Measurements from ENCODE around the gene MRPL12.

MRPL12 gene

DNA sequence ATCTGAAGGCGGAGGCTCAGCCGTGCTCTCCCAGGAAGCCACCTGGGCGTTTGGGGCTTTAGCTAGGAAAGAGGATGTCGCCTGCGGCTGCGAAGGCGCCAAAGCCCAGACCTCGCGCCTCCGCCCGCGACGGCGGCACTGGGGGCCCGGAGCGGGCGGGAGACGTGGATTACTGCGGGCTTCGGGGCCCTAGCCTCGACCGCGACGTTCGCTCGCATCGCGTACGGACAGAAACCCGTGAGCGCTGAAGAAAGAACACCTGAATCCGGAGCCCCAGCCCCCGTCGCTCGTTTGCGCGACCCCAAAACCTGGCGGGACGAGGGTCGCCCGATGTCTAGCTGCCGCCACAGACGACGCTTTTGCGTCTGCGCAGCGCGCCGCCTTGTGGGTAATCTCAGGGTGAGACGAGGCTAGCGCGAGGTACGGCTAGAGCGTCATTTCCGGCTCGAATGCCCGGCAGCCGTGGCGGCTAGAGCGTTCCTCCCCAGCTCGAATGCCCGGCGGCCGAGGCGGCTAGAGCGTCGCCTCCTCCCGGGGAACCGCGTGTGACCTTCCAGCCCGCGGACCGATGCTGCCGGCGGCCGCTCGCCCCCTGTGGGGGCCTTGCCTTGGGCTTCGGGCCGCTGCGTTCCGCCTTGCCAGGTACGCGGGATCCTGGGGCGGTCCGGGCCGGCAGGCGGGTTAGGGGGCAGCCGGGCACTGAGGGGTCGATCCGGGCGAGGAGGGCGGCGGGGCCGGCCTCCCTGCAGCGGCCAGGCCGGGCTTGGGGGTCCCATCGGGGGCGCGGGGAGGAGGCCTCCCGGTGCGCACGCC, at the start of gene MRPL12:
Gene MRPL12 (plus strand): TSS at position 434 of the 813 bp plus-strand sequence. CDS start 135 bp downstream, at position 569.
- in situ Hi-C loops (cut with HindIII; ENCODE audit: low sequenced_read_pairs): no loop called here
- TF ChIP-seq, protein P1, sequence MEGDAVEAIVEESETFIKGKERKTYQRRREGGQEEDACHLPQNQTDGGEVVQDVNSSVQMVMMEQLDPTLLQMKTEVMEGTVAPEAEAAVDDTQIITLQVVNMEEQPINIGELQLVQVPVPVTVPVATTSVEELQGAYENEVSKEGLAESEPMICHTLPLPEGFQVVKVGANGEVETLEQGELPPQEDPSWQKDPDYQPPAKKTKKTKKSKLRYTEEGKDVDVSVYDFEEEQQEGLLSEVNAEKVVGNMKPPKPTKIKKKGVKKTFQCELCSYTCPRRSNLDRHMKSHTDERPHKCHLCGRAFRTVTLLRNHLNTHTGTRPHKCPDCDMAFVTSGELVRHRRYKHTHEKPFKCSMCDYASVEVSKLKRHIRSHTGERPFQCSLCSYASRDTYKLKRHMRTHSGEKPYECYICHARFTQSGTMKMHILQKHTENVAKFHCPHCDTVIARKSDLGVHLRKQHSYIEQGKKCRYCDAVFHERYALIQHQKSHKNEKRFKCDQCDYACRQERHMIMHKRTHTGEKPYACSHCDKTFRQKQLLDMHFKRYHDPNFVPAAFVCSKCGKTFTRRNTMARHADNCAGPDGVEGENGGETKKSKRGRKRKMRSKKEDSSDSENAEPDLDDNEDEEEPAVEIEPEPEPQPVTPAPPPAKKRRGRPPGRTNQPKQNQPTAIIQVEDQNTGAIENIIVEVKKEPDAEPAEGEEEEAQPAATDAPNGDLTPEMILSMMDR (IDR thresholded peaks at IDR 0.05; ENCODE audit: low read depth, low read length): peak; percentile 2
- peak within 1 kb of the TSS; percentile 75 for H3K4me3 ChIP-seq (ENCODE audit: low read depth, low read length)
- peak; percentile 91 for DNase-seq (ENCODE audit: low read depth, low spot score)

DNA sequence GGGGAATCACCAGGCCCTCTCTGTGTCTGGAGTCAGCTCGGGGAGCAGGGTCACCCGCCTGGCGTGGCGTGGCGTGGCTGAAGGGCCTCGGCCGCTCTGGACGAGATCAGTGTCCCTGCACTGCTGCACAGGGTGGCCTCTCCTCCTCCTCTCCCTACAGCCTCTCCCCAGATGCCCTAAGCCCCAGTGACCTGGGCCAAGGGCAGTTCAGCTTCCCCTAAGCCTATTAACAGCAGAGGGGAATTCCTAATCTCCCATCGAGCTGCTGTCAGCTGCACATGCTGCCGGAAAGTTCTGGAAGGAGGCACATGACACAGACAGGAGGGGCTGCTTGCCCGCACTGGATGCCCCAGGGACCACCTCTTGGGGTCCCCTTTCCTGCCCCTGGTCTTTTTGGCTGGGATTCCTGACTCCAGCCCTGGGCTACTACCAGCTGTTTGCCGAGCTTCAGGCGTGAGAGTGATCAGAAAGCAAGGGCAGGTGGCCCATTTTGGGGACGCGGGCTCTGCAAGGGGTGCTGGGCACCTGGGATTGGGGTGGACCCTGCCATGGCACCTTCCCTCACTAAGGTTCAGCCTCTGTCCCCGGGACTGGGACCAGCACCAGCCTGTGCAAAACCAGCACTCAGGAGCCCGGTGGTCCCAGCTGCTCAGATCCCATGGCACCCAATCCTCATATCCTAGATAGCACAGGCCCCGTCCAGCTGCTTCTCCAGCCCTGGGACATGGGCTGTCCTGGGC, 47.6 kb upstream of the MRPL12 start:
- no peak overlapping the region for H3K4me3 ChIP-seq (ENCODE audit: low read depth, low read length)
- no peak for DNase-seq (ENCODE audit: low read depth, low spot score)
- TF ChIP-seq, protein P1 (IDR thresholded peaks at IDR 0.05; ENCODE audit: low read depth, low read length): no peak
- in situ Hi-C loops (cut with HindIII; ENCODE audit: low sequenced_read_pairs): no loop called here

DNA sequence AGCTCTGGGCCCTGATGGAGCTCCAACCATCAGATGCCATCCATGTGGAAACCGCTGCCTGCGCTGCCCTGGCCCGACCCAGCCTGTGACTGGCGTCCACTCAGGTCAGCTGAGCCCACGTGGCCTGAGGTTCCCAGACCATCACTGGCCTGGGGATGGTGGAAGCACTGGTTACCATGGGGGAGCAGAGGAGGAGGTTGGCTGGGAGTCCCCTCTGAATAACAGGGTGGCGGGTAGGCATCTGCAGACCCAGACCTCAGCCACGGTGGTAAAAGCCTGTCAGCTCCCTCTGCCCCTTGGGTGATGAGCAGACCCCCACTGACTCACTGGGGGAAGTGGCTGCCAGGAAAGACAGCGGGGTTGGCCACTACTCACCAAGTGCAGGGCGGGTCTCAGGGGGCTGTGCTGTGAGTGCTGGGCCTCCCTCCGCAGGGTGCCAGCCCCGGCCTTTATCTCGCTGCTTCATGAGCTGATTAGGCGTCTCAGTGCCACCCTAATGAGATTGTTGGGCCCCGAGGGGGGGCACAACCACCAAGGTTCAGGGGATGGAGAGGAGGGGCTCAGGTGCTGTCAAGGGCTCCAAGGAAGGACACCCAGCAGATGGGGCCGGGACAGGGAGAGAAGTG, 46.9 kb upstream of the MRPL12 start, which contains the start of gene PDE6G:
Gene PDE6G (minus strand): TSS at position 425 of the 626 bp plus-strand sequence. CDS start 3,237 bp downstream, outside the sequence.
- TF ChIP-seq, protein P1 (IDR thresholded peaks at IDR 0.05; ENCODE audit: low read depth, low read length): no peak
- no peak within 1 kb of the TSS for H3K4me3 ChIP-seq (ENCODE audit: low read depth, low read length)
- in situ Hi-C loops (cut with HindIII; ENCODE audit: low sequenced_read_pairs): no loop called here
- DNase-seq (ENCODE audit: low read depth, low spot score): no peak

DNA sequence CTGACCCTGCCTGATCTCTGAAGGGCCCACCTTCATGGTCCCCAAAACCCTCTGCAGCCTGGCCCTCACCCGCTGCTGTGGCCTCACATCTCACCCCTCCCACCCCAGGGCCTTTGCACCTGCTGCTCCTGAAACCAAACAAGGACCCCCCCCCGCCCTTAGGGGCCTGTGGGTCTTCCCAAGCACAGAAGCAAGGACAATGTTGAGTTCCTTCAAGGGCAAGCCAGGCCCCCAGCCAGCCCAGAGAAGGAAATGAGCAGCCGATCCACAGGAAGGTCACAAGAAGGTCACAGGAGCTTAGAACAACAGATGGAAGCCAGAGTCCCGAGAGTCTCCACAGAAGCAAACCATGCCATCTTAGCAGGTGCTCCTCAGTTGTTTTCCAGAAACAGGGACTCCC, 46.3 kb upstream of the MRPL12 start:
- DNase-seq (ENCODE audit: low read depth, low spot score): no peak
- in situ Hi-C loops (cut with HindIII; ENCODE audit: low sequenced_read_pairs): no loop called here
- no peak overlapping the region for H3K4me3 ChIP-seq (ENCODE audit: low read depth, low read length)
- TF ChIP-seq, protein P1 (IDR thresholded peaks at IDR 0.05; ENCODE audit: low read depth, low read length): no peak

DNA sequence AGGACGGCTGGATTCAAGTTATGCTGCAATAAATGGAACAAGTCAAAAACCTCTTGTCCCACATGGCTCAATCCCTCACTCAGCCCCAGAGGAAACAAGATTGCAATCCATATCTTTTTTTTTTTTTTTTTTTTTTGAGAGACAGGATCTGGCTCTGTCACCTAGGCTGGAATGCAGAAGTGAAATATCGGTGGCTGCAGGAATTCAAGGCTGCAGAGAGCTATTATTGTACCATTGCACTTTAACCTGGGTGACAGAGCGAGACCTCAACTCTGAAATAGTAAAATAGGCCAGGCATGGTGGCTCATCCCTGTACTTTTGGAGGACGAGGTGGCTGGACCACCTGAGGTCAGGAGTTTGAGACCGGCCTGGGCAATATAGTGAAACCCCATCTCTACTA, 44.1 kb upstream of the MRPL12 start:
- in situ Hi-C loops (cut with HindIII; ENCODE audit: low sequenced_read_pairs): no loop called here
- no peak for DNase-seq (ENCODE audit: low read depth, low spot score)
- no peak overlapping the region for H3K4me3 ChIP-seq (ENCODE audit: low read depth, low read length)
- TF ChIP-seq, protein P1 (IDR thresholded peaks at IDR 0.05; ENCODE audit: low read depth, low read length): no peak

DNA sequence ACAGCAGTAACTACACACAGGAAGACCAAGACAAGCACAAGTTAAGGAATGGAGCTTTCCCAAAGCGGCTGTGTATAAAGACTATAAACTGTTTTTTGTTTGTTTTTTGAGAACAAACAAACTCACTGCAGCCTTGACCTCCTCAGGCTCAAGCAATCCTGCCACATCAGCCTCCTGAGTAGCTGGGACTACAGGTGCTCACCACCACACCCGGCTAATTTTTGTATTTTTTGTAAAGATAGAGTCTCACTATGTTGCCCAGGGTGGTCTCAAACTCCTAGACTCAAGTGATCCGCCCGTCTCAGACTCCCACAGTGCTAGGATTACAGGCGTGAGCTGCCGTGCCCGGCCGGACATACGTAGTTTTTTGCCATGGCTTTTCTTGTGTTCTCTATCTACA, 42.7 kb upstream of the MRPL12 start:
- in situ Hi-C loops (cut with HindIII; ENCODE audit: low sequenced_read_pairs): no loop called here
- DNase-seq (ENCODE audit: low read depth, low spot score): no peak
- TF ChIP-seq, protein P1 (IDR thresholded peaks at IDR 0.05; ENCODE audit: low read depth, low read length): no peak
- no peak overlapping the region for H3K4me3 ChIP-seq (ENCODE audit: low read depth, low read length)
